HG03159 (cell line): ENCODE results near the gene TENM3.

ENCODE experiments used
- ATAC-seq: cut with Tn5 transposase; IDR thresholded peaks from one replicate; pipeline ENCODE4 v1.9.1; 2021; ENCODE audit warnings: mild to moderate bottlenecking, moderate library complexity; ENCODE audit not compliant: unreplicated experiment

Gene TENM3

DNA sequence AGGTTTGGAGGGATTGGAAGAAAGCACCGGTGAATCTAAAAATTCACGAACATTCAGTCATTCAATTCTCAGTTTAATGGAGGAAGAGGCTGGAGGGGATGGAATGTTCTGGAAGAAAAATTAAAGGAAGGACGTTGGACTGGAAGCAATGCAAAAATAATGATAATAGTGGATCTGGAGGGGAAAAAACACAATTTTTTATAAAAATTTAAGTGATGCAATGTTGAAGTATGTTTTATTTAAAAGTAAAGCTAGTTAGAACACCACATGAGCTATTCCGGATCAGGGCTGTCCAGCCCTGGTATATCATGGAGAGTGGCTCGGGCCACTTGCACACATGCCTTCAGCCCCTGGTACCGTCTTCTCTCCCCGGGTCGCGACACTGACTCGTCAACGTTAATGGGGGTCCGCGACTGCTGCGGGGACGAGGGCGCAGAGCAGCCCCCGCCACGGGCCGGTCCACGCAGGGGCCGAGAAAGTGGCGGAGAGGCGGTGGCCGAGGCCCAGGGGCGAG, 204.6 kb downstream of the TENM3 start:
- ATAC-seq = no peak

DNA sequence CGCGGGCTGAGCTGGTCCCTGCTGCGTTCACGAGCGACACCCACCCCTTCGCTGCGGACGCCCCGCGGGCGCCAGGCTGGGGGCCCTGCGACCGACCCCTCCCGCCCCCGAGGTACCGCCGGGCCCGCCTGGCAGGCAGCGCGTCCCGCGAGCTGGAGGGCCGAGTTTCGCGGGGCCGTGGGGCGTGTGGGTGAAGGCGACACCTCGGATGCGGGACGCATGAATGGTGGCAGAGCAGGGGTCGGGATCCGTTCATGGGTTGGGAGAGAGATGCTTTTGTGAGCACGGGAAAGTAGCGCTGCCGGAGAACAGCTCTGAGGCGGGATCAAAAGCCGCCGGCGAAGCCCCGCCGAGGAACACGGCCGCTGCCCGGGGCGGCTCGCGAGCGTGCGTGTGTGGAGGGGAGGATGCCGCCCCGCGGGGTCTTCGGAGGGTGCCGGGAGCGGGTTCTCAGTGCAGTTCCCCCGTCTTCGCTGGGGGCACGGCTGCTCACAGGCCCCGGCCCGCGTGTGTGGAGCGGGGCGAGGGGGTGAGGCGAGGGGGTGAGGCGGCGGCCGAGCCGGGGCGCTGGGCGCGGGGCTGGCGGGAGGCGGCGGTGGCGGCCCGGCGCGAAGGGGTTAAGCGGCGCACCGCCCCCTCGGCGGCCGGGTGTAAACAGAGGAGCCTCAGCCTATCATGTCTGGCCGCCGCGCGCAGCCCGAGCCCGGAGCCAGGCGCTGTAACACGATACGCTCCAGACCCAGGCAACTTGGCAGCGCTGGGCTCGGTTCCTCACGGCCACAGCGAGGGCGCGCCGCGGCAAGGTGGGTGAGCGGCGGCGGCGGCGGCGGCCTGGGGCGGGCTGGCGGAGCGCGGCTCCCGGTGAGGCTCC, 205.3 kb downstream of the TENM3 start:
- peak; percentile 91 for ATAC-seq

DNA sequence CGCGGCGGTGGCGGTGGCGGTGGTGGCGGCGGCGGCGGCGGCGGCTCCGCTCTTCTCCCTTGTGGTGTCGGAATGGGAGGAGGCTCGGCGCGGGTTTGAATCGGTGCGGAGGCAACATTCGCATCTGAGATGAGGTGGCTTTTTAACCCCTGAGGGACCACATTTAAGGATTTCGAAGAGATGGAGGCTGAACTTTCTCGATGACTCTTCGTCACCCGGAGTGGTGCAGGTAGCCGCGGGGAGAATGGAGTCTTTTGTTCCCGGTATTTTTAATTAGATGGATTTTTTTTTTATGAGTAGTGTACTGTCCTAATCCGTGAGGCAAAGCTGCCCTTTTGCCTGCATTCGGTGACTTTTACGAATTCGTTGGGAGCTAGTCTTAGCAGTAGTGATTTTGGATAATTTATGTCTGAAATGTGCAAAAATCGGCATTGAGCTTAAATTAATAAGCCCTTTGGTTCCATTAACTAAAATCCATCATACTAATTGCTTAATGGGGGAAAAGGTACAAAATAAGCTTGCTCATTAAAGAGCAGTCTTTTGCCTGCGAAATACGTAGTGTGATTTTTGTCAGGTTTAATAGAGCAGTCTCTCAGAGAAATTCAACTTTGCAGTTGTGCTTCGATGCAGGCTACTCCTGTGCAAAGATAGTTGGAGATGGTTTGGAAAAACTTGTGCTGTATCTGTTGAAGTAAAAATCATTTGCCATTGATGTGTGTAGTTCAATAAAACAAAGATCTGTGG, 206.2 kb downstream of the TENM3 start:
- peak; percentile 1 for ATAC-seq

DNA sequence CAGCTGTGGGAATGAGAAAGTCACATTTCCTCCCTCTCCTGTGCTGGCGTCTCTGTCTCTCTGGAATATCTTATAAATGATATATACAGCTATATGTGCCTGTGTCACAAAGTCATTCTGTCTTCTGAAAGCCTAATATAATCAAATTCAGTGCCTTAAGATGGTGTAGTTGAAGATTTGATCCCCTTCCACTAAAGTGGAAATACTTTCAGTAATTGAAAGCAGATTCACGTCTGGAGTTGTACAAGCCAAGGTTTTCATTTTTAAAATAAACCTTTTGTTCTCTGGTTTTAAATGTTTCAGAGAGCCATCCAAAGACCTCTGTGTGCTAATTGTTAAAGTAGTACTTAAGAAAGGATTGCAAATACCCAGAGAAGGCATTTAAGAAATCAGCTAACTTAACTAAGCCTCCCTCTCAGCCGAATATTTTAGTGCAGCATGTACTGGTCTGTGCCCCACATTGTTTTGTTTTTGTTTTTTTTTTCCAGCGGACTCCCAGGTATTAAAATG, 206.8 kb downstream of the TENM3 start:
- ATAC-seq = no peak

DNA sequence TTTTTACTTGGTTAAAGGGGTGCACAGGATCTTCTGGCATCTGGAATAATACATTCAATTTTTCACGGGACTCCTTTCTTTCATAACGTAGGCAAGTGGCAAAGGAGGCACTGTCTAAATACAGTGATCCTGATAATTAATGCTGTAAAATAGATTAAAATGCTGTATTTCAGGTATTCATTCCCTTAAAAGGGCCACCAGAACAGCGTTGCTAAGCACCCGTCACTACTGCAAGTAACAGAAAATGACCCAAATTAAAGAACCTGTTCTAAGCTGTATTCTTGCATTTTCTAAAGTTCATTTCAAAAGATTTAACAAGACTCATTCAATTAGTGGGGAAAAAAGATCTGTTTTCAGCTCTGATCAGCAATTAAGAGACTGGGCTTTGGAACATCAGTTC, 208.2 kb downstream of the TENM3 start:
- no peak for ATAC-seq

DNA sequence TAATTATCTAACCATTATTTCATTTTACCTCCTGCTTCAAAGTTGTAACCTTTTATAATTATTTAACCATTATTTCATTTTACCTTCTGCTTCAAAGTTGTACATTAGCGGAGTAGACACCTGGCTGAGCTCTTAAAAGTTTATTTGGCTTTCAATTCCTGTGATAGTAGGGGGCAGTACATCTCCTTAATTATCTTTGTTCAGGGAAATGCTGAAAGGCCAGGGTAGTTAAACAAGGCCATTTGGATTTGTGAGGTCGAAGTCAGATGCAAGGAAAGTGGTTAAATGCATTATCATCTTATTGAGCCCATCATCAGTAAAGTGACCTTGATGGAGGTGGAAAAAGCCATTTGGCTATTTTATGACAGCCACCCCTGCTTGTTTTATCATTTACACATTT, 210.6 kb downstream of the TENM3 start:
- no peak for ATAC-seq

DNA sequence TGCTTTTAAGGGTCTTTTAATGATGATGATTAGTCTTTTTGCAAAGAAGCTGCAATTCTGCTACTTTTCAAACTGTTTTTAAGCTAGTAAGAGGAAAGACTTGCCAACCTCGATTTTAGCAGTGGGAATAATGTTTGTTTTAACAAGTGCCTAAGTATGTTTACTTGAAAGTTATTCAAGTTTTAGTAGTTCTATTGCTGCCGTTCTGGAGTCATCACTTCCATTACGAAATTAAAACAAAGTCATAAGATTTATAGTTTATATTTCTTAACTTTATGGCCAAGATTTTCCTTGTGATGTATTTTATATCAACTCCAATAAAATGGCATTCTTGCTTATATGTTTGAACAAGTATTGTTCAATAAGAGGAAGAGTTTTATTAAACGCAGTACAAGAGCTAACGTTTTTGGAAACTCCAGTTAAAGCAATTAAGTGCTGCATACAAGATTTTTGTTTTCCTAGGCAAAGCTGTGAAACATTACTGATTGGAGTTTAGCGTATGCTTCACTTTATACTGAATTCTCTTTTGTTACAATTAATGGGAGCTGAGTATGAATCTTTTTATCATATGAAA, 211.3 kb downstream of the TENM3 start:
- no peak for ATAC-seq

DNA sequence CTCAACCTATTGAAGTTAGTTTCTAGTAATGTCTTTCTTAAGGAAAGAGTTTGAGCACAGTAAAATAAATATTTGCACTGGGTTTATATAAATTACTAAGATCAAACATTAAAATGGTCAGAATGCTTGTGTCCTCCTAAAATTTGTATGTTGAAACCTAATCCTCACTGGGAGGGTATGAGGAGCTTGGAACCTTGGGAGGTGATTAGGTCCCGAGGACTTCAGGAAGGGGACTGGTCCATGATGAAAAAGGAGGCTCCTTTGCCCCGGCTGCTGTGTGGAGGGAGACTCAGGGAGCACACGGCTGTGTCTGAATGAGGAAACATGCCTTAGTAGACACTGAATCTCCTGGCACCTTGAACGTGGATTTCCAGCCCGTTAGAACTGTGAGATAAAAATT, 221.9 kb downstream of the TENM3 start:
- no peak for ATAC-seq

DNA sequence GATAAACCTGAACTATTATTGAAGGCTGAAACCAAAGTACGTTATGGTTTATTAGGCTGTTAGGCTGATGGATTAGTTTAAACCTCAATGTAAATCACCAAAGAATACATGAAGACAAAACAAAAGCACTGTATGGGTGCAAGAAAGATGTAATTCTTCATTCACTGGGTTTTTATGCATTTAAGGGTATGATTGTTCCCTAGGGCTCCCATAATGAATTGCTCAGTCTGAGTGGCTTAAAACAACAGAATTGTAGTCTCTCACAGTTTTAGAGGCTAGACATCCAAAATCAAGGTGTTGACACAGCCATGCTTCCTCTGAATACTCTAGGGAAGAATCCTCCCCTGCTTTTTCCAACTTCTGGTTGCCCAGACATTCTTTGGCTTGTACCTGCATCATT, 222.8 kb downstream of the TENM3 start:
- no peak for ATAC-seq

DNA sequence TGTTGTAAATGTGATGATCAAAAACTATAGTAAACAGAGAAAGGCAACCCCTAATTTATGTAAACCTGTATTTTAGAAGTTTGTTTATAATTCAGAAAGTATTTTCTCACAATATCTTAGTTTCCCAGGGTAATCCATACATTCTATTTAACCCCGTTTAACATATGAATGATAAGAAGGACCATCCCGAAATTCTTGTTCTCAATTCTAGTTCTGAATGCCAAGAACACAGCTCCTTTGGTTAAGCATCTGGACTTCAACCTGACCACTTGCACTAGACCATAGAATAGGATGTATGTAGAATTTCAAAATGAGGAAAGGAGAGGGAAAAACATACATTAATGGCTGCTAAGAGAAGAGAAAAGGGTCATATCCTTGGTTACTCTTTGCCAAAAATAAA, 227.0 kb downstream of the TENM3 start:
- no peak for ATAC-seq

DNA sequence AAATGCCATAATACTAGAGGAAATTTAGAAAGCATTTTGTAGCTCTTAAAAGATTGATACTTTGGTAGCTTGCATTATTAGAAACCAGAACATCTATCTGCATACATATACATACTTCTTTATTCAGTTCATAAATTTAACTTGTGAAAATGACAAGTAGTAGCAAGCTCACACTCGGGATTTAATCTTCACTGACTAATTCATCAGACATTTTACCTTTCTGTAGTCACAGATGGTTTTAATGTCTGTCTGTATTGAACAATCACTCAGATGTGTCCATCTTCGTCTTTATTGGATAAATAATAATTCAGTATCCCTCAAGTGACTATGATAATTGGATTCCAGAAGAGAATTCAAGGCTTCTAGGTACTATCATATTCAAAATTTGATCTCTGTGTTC, 232.3 kb downstream of the TENM3 start:
- no peak for ATAC-seq

DNA sequence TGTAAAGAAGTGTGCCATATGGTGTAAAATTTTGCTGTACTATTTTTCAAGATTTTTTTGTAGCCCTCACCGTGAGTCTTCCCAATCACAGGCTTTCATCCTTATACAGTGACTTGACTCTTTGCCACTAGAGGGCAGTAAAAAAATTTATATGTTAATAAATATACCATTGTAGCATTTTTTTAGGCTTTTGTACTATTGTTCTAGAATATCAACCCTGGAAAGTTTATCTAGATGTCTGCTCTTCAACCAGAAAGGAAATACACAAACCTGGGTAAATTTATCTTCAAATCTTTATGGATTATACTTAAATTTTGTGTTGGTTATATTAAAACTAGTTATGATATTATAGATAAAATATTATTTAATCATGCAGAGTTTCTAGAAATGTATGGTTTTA, 235.3 kb downstream of the TENM3 start:
- peak; percentile 92 for ATAC-seq

DNA sequence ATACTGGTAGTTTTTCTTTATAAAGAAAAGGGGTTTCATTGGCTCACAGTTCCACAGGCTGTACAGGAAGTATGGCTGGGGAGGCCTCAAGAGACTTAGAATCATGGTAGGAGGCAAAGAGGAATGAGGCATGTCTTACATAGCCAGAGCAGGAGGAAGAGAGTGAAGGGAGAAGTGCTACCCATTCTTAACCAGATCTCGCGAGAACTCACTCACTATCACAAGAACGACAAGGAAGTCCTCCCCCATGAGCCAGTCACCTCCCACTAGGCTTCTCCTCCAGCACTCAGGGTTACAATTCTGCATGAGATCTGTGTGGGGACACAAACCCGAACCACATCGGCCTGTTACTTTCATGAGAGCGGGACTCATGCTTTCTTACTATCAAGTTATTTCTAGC, 240.5 kb downstream of the TENM3 start:
- no peak for ATAC-seq

DNA sequence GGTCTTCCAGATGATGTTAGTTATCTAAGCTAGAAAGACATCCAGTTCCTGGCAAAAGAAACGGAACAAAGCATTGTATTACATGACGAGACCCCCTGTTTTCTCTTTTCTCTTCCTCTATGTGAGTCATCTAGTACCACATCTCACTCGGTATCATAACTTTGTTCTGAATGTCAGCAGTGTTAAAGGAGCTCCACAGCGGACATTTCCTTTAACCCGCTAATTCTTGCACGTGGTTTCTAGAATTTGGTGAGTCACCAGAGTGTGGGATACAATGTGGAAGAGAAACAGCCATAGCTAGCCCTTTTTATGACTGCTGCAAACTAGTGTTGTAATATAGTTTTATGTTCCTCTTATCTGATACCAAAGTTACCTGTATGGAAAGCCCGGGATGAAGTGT, 243.7 kb downstream of the TENM3 start:
- no peak for ATAC-seq

DNA sequence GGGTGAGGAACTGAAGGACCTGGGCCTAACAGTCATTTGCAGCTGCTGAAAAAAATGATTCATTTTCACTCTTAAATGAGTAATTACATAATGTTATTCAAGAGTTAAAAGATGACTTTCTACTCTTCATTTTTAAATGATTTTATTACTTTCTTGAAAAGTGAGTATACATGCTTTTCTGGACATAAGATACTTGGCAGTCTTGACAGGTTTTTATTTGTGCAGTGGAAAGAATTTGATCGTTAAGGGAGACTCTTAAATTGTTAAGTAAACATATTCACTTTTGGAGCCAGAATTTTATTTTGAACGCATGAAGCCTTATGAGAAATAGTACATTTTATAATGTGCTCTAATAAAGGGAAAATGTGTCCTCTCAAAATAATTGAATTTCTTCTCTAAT, 245.7 kb downstream of the TENM3 start:
- no peak for ATAC-seq

DNA sequence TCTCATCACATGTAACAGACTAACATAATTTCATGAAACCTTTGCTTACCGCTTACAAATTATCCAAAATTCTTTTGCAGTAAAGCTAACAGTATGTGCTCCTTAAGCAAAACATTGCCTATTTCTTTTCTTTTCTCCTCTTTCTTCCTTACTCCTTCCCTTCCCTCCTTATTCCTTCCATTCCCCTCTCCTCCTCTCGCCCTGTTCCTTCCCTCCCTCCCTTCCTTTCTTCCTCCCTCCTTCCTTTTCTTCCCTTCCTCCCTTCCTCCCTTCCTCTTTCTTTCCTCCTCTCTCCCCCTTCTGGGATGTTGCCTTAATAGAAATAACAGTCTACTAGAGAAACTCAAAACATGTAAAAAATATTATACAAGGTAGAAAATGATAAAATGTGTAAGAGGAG, 246.4 kb downstream of the TENM3 start:
- ATAC-seq = no peak

DNA sequence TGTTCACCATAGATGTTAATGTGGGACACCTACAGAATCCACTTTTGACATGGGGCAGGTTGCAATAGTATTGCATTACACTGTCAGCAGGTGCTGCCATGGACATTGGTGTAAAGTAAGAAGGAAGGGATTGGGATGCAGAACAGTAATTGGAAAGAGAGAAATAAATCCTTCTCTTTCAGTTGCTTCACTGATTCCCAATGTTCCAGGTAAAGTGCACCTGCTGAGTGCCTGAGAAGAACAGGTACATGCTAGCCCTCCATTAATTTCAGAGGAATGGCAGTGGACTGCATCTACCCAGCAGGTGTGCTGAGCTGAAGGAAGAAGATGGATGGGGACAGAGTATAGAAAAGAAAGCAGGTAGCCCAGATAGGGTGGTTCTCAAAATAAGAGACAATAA, 248.5 kb downstream of the TENM3 start:
- no peak for ATAC-seq

DNA sequence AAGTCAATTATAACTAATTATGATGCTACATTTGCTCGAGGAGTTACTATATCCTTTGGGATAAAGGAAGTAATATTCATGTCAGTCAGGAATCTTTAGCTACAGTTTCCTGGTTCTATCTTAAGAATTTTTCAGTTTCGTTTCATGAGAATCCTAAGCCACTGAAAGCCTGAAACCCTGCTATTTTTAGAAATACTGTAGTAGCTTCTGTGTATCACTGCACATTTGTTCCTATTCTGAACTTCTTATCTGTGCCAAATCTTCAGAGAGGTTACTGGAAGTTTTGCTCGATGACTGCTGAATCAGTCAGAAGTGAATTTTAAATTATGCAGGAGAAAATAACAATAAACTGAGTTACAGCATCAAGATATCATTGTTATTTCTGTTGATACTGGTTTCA, 249.2 kb downstream of the TENM3 start:
- ATAC-seq = peak; percentile 60

DNA sequence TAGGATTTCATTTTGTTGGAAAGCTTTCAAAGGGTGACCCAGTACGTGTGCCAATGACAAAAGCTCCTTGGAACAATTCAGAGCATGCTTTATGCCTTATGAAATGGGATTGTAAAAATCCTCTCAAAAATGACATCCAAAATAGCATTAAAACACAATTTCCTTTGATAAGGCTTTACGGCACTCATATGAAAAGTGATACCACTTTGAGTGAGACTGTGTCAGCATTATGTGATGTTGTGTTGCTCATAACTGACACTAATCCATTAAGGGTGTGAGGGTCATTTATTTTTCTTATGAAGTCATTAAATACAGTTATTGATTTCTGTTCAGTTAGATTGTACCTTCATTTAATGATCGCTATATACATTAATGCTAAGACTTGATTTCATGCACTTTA, 250.2 kb downstream of the TENM3 start:
- ATAC-seq = no peak

DNA sequence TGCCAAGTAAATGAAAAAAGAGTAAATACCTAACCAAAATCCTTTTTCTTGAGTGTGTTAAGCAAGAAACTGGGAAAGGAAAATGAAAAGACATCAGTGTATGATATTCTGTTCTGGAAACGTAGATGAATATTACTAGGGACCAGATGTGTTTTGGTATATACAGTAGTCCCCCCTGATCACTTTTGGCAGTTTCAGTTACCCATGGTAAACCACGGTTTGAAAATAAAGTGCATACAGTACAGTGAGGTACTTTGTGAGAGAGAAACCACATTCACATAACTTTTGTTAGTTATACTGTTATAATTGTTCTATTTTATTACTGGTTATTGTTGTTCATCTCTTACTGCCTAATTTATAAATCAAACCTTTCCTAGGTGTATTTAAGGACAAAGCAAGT, 250.9 kb downstream of the TENM3 start:
- no peak for ATAC-seq

DNA sequence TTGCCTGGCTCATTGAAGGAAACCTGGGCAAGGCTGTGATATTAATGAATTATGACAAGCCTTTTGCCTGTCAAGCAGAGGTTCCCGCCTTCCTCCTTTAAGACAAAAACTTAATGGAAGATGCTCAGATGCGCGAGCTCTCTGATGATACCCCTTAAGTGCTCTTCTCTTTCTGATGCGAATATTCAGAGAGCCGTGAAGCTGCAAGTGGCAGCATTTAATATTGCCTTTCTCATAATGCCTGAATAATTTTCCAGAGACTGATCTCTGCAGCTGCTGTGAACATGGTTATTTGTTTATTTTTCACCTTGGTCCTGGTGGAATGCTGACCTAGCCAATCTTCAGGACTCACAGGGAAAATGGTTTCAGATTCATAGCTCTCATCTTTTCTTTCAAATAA, 251.8 kb downstream of the TENM3 start:
- ATAC-seq = no peak
